Measurements from ENCODE around the gene HEXIM2. TPM values are rescaled to one million over a fixed set of nuclear protein-coding genes. Genes with fewer than 3 reads are reported as not detected.

HEXIM2 gene
- polyA plus RNA-seq, 1 of the 3 experiments (the other 2 are of a cell fraction), result 9.3 TPM

DNA sequence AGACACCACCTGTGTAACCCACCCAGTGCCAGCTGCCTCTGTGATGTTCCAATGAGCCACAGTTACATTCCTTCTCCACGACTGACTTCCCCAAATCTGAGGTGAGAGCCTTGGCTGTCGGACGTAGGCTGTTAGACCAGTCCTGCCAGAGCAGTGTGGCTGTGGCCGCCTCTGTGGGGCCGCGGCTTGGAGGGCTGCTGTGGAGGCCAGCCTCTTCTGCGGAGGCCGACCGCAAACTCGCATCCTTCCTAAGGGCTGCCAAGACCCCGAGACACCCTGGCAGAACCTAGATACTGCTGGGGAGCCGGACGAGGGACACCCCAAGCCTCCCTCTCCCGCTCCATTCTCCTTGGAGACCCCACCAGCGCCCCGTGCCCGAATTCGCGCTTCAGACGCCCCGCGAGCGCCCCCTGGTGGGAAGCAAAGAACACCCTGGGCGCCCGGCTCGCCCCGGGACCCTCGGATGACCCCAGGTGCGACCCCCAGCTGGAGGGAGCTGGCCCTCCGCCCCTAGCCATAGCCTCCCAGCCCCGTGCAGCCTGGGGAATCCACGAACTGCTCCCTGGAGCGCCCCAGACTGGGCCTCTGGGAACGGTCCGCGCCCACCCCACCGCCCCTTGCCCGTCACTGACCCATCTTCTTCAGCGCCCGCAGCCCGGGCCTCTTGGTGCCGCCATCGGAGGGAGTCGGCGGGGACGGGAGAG is 29.9 kb upstream of the HEXIM2 start:
- Histone ChIP-seq H4K20me1 (ENCODE audit: insufficient read depth) (no peaks in the 10 kb centered on the region), H3K9me3 (no peaks in the 10 kb centered on the region), H3K9ac (peak overlapping the region; percentile 83), H3K4me1 (ENCODE audit: control insufficient read depth in 1 of 2, insufficient read depth in 2 of 2, low read depth in 1 of 2, low read length in 1 of 2) (peaks cover 21 to 39% of the 10 kb centered on the region in 2 experiments; a peak in 3 of 4 replicates), H3K36me3 (replicated peaks in 1 of 2; ENCODE audit: control insufficient read depth in 1 of 2, insufficient read depth in 2 of 2, low read length in 1 of 2) (no peaks in the 10 kb centered on the region), H3K9me2 (no peaks in the 10 kb centered on the region), H3K79me2 (ENCODE audit: insufficient read depth) (peaks cover 54% of the 10 kb centered on the region), H3K27me3 (ENCODE audit: insufficient read depth) (no peaks in the 10 kb centered on the region), H2AFZ (ENCODE audit: low read depth) (peak overlapping the region; percentile 51; the same call in 1 of the 2 replicates), H3K4me3 (ENCODE audit: low read depth in 2 of 2, low read length in 1 of 2) (peak overlapping the region; percentile 88 to 99), H3K27ac (ENCODE audit: low read depth in 2 of 2, low read length in 1 of 2) (peak overlapping the region; percentile 53 to 56; a peak in 3 of 4 replicates), H3K4me2 (peak overlapping the region; percentile 88), H3F3A (replicated peaks; ENCODE audit: insufficient read depth) (peaks cover 13% of the 10 kb centered on the region)
- DNase-seq, result peak; percentile 87
- POLR2A ChIA-PET, result no interaction called here
- TF ChIP-seq TAF1 (IDR thresholded peaks at IDR 0.05; ENCODE audit: borderline replicate concordance, low read depth, low read length) (no peak), GATA2 (CRISPR knock-in tag; IDR thresholded peaks at IDR 0.05) (no peak), FOXM1 (IDR thresholded peaks at IDR 0.05; ENCODE audit: low read depth) (no peak), JUND (IDR thresholded peaks at IDR 0.05) (no peak), EZH2phosphoT487 (IDR thresholded peaks at IDR 0.05; ENCODE audit: borderline replicate concordance, low read depth) (no peak), CHD2 (IDR thresholded peaks at IDR 0.05; ENCODE audit: low read length, partially characterized antibody) (no peak), MEF2A (IDR thresholded peaks at IDR 0.05; ENCODE audit: borderline replicate concordance, low read depth) (no peak), RAD21 (IDR thresholded peaks at IDR 0.05; ENCODE audit: low read length) (peak; percentile 63), YY1 (IDR thresholded peaks at IDR 0.05; ENCODE audit: low read depth) (0 out of 2 replicates have a peak, but pooled peaks have one; percentile 44), SIN3A (IDR thresholded peaks at IDR 0.05; ENCODE audit: borderline replicate concordance, low read depth, low read length) (0 out of 2 replicates have a peak, but pooled peaks have one; percentile 38), SMC3 (IDR thresholded peaks at IDR 0.05; ENCODE audit: low read depth, low read length) (peak; percentile 36), POLR2AphosphoS5 (IDR thresholded peaks at IDR 0.05; ENCODE audit: low read depth, low read length) (no peak), RFX5 (IDR thresholded peaks at IDR 0.05; ENCODE audit: low read length) (no peak)
- TF ChIP-seq, protein P1, sequence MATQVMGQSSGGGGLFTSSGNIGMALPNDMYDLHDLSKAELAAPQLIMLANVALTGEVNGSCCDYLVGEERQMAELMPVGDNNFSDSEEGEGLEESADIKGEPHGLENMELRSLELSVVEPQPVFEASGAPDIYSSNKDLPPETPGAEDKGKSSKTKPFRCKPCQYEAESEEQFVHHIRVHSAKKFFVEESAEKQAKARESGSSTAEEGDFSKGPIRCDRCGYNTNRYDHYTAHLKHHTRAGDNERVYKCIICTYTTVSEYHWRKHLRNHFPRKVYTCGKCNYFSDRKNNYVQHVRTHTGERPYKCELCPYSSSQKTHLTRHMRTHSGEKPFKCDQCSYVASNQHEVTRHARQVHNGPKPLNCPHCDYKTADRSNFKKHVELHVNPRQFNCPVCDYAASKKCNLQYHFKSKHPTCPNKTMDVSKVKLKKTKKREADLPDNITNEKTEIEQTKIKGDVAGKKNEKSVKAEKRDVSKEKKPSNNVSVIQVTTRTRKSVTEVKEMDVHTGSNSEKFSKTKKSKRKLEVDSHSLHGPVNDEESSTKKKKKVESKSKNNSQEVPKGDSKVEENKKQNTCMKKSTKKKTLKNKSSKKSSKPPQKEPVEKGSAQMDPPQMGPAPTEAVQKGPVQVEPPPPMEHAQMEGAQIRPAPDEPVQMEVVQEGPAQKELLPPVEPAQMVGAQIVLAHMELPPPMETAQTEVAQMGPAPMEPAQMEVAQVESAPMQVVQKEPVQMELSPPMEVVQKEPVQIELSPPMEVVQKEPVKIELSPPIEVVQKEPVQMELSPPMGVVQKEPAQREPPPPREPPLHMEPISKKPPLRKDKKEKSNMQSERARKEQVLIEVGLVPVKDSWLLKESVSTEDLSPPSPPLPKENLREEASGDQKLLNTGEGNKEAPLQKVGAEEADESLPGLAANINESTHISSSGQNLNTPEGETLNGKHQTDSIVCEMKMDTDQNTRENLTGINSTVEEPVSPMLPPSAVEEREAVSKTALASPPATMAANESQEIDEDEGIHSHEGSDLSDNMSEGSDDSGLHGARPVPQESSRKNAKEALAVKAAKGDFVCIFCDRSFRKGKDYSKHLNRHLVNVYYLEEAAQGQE (IDR thresholded peaks at IDR 0.05; ENCODE audit: low read depth, low read length), result no peak
- TF ChIP-seq, protein P2, sequence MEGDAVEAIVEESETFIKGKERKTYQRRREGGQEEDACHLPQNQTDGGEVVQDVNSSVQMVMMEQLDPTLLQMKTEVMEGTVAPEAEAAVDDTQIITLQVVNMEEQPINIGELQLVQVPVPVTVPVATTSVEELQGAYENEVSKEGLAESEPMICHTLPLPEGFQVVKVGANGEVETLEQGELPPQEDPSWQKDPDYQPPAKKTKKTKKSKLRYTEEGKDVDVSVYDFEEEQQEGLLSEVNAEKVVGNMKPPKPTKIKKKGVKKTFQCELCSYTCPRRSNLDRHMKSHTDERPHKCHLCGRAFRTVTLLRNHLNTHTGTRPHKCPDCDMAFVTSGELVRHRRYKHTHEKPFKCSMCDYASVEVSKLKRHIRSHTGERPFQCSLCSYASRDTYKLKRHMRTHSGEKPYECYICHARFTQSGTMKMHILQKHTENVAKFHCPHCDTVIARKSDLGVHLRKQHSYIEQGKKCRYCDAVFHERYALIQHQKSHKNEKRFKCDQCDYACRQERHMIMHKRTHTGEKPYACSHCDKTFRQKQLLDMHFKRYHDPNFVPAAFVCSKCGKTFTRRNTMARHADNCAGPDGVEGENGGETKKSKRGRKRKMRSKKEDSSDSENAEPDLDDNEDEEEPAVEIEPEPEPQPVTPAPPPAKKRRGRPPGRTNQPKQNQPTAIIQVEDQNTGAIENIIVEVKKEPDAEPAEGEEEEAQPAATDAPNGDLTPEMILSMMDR (IDR thresholded peaks at IDR 0.05), result peak; percentile 99
- TF ChIP-seq, protein P3, sequence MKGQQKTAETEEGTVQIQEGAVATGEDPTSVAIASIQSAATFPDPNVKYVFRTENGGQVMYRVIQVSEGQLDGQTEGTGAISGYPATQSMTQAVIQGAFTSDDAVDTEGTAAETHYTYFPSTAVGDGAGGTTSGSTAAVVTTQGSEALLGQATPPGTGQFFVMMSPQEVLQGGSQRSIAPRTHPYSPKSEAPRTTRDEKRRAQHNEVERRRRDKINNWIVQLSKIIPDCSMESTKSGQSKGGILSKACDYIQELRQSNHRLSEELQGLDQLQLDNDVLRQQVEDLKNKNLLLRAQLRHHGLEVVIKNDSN (IDR thresholded peaks at IDR 0.05; ENCODE audit: borderline replicate concordance, low read depth), result no peak
- 8% methylated on average over 11 of the region's 46 CpGs for WGBS (ENCODE audit: low lambda C conversion rate)
- CTCF ChIA-PET, result interaction anchor here (0.6 to 10.8 kb wide), 33 partner anchors 8 to 357 kb away, joined by 3 to 209 read pairs (median 4); partner anchors contain the start of genes DCAKD, EFTUD2, HEXIM1 and HEXIM2
